B cell (primary cell): ENCODE data around the gene FAM174C. TPM values are rescaled to one million over a fixed set of nuclear protein-coding genes. Genes with fewer than 3 reads are reported as not detected.

ENCODE experiments used
- ATAC-seq: fragments of 200-7000 bp; cut with Tn5 transposase; one replicate; pipeline ENCODE4 v1.10.0; 2021; ENCODE audit warnings: low read depth, mild to moderate bottlenecking, moderate number of reproducible peaks, moderate library complexity
- CTCF ChIA-PET: fragments of 350-600 bp; sonication (Branson Sonifier 250); formaldehyde crosslinking; loops from one replicate; lab custom pipeline; 2021; ENCODE audit warnings: antibody characterized with exemption, inconsistent platforms; lab: Charles Lee
- POLR2A ChIA-PET: fragments of 350-600 bp; sonication (Branson Sonifier 250); formaldehyde crosslinking; loops from one replicate; lab custom pipeline; 2021; ENCODE audit warnings: antibody characterized with exemption; lab: Charles Lee
- DNase-seq: peaks from one replicate; pipeline ENCODE4 v3.0.0; 2013
- H2AFZ ChIP-seq: 2 replicates; pipeline ENCODE4 v1.6.1; 2012; ENCODE audit warnings: mild to moderate bottlenecking, low read depth, low read length; ENCODE audit not compliant: insufficient read depth, poor library complexity, severe bottlenecking
- H3K27ac ChIP-seq, 2 donors: 1 replicate in 1 of 2; 2 replicates in 1 of 2; pipeline ENCODE4 v1.5.1; 2012 to 2013; ENCODE audit warnings: low read length in 2 of 2, mild to moderate bottlenecking in 2 of 2, moderate library complexity in 1 of 2
- H3K27me3 ChIP-seq, 4 experiments: fragments of 200-600 bp in 1 of 4; sonication (generic) in 1 of 4; replicated peaks in 1 of 4; 1 replicate in 2 of 4; 2 replicates in 2 of 4; pipeline versions ENCODE4 v1.6.1 to v1.7.0; 2013 to 2016; ENCODE audit warnings: low read length in 3 of 4, mild to moderate bottlenecking in 2 of 4, mixed read lengths in 1 of 4, moderate library complexity in 1 of 4; ENCODE audit not compliant: insufficient read depth in 4 of 4, control insufficient read depth in 3 of 4; ENCODE audit errors: control extremely low read depth in 1 of 4
- H3K36me3 ChIP-seq, 2 experiments: replicated peaks in 1 of 2; 1 replicate in 1 of 2; 2 replicates in 1 of 2; pipeline versions ENCODE4 v1.6.1 to v1.7.1; 2013; ENCODE audit warnings: low read length in 1 of 2; ENCODE audit not compliant: insufficient read depth in 2 of 2, control insufficient read depth in 1 of 2; ENCODE audit errors: control extremely low read depth in 1 of 2, extremely low read depth in 1 of 2
- H3K4me1 ChIP-seq, 2 donors: fragments of 200-600 bp in 1 of 2; sonication (generic) in 1 of 2; 1 replicate in 1 of 2; 2 replicates in 1 of 2; pipeline versions ENCODE4 v1.5.1 to v1.6.1; 2013 to 2017; ENCODE audit warnings: low read length in 2 of 2; ENCODE audit not compliant: control insufficient read depth in 2 of 2, insufficient read depth in 2 of 2
- H3K4me2 ChIP-seq: replicated peaks from 2 replicates; pipeline ENCODE3; 2012; ENCODE audit warnings: mild to moderate bottlenecking, low read depth, low read length; ENCODE audit not compliant: poor library complexity, severe bottlenecking
- H3K4me3 ChIP-seq, 5 experiments: fragments of 200-600 bp in 1 of 5; sonication (generic) in 1 of 5; 1 replicate in 3 of 5; 2 replicates in 2 of 5; pipeline versions ENCODE4 v1.5.1 to v1.7.0; 2011 to 2016; ENCODE audit warnings: low read length in 4 of 5, mild to moderate bottlenecking in 4 of 5, low read depth in 2 of 5, control low read depth in 1 of 5, moderate library complexity in 1 of 5; ENCODE audit not compliant: insufficient read depth in 1 of 5; ENCODE audit errors: control extremely low read depth in 1 of 5, extremely low read depth in 1 of 5
- H3K79me2 ChIP-seq: fragments of 200-600 bp; sonication (generic); one replicate; pipeline ENCODE4 v1.6.0; 2016; ENCODE audit warnings: low read length; ENCODE audit not compliant: control insufficient read depth, insufficient read depth
- H3K9ac ChIP-seq: fragments of 200-600 bp; sonication (generic); 2 replicates; pipeline ENCODE4 v1.6.1; 2017; ENCODE audit warnings: mild to moderate bottlenecking, low read length, moderate library complexity
- H3K9me3 ChIP-seq, 3 donors: one replicate each; pipeline versions ENCODE4 v1.6.1 to v1.7.1; 2013; ENCODE audit warnings: low read length in 2 of 3; ENCODE audit not compliant: control insufficient read depth in 2 of 3, insufficient read depth in 1 of 3; ENCODE audit errors: control extremely low read depth in 1 of 3
- H4K20me1 ChIP-seq: 2 replicates; pipeline ENCODE4 v1.6.0; 2012; ENCODE audit warnings: mild to moderate bottlenecking, low read length; ENCODE audit not compliant: insufficient read depth, control insufficient read depth, poor library complexity, severe bottlenecking
- H3K27ac Mint-ChIP-seq: one replicate; pipeline ENCODE4 v1.8.0; 2021; ENCODE audit warnings: mixed read lengths
- H3K27me3 Mint-ChIP-seq: one replicate; pipeline ENCODE4 v1.8.0; 2021; ENCODE audit warnings: mixed read lengths
- H3K4me1 Mint-ChIP-seq: one replicate; pipeline ENCODE4 v1.8.0; 2021; ENCODE audit warnings: mixed read lengths
- H3K4me3 Mint-ChIP-seq: one replicate; pipeline ENCODE4 v1.8.0; 2021; ENCODE audit warnings: mixed read lengths
- H3K9me3 Mint-ChIP-seq: one replicate; pipeline ENCODE4 v1.8.0; 2022; ENCODE audit warnings: mixed read lengths; ENCODE audit not compliant: insufficient read depth
- CTCF ChIP-seq: fragments of 200-600 bp; IDR thresholded peaks from one replicate; pipeline ENCODE4 v1.8.0; 2022; ENCODE audit warnings: antibody characterized with exemption, mild to moderate bottlenecking
- EZH2 ChIP-seq: IDR thresholded peaks from 2 replicates; pipeline ENCODE4 v1.6.1; 2012; ENCODE audit warnings: borderline replicate concordance, low read depth, mild to moderate bottlenecking, moderate library complexity, low read length; ENCODE audit not compliant: insufficient read depth, poor library complexity, severe bottlenecking
- WGBS: methylation state at CpG from one replicate; pipeline ENCODE4 v1.1.5; 2013; ENCODE audit warnings: missing lambda C conversion rate; ENCODE audit not compliant: insufficient coverage; 5-methylcytosine and 5-hydroxymethylcytosine counted together
- intact Hi-C: fragments of 100-400 bp; cut with micrococcal nuclease; formaldehyde crosslinking; loops from one replicate; pipeline ENCODE4 v1.10.0; 2022
- polyA plus RNA-seq: library from polyadenylated mRNA; depleted of rRNA; stranded (reverse); fragments of >200 nt; gene quantifications from 2 replicates; pipeline ENCODE4 v1.2.3, GENCODE V29; 2012
- total RNA-seq, 2 donors: library from RNA; stranded (reverse); fragments of 120-200 nt in 1 of 2; gene quantifications; 1 replicate in 1 of 2; 2 replicates in 1 of 2; pipeline versions ENCODE4 v1.2.3 to v1.2.4, GENCODE V29; 2013 to 2022

The FAM174C gene
- total and polyA plus RNA-seq, 2 donors (not counting 1 experiment from before 2014, with no cell fraction given), result 41.1 to 70.6 TPM

GRCh38 chr19:1317274-1318003 is 42.1 kb downstream of the FAM174C start:
- 63% methylated on average over 11 of the region's 17 CpGs for WGBS
- H3K4me1 ChIP-seq, result peaks cover 9 to 12% of the 10 kb centered on the region in 2 donors
- no peak for TF ChIP-seq CTCF
- TF ChIP-seq EZH2, result no peak
- DNase-seq (no peak), ATAC-seq (no peak)
- ChIA-PET POLR2A (interaction anchor here (0.6 kb wide), 1 partner anchor 55 kb away, joined by 3 read pairs; no protein-coding TSS in a partner anchor), CTCF (interaction anchor here (1.3 to 1.8 kb wide), 4 partner anchors 9 to 126 kb away, joined by 4 to 9 read pairs (median 6); no protein-coding TSS in a partner anchor)
- no peak overlapping the region for H3K4me3 Mint-ChIP-seq
- H3K27me3 Mint-ChIP-seq, result peaks cover 13% of the 10 kb centered on the region
- no peaks in the 10 kb centered on the region for H3K4me1 Mint-ChIP-seq
- H3K27ac Mint-ChIP-seq, result no peak overlapping the region
- peaks cover 0 to 9% (median 0%) of the 10 kb centered on the region in 3 donors for H3K9me3 ChIP-seq
- no peaks in the 10 kb centered on the region for H3K79me2 ChIP-seq
- H2AFZ ChIP-seq, result no peak overlapping the region
- H3K4me3 ChIP-seq, result no peak overlapping the region
- no peaks in the 10 kb centered on the region for H4K20me1 ChIP-seq
- H3K27me3 ChIP-seq, result peaks cover 0 to 68% (median 15%) of the 10 kb centered on the region in 4 experiments
- H3K4me2 ChIP-seq, result no peak overlapping the region
- no peaks in the 10 kb centered on the region for H3K36me3 ChIP-seq
- H3K9ac ChIP-seq, result no peak overlapping the region
- H3K9me3 Mint-ChIP-seq, result no peaks in the 10 kb centered on the region
- H3K27ac ChIP-seq, result no peak overlapping the region
- intact Hi-C loops, result loop anchor here (5.0 kb wide), 1 partner anchor 55 kb away; no protein-coding TSS in a partner anchor
